HG02938 (cell line): ENCODE results near the gene PPP1R14C.

ENCODE experiments used
- ATAC-seq: cut with Tn5 transposase; IDR thresholded peaks from one replicate; pipeline ENCODE4 v1.9.1; 2021; ENCODE audit warnings: mild to moderate bottlenecking, moderate library complexity; ENCODE audit not compliant: unreplicated experiment

The PPP1R14C gene

GRCh38 chr6:150269130-150269856 is 126.4 kb downstream of the PPP1R14C start:
- no peak for ATAC-seq

- ATAC-seq, result no peak
Observed at GRCh38 chr6:150269857-150270223, 127.0 kb downstream of the PPP1R14C start.

- ATAC-seq, result no peak
Observed at GRCh38 chr6:150270330-150271052, 127.6 kb downstream of the PPP1R14C start.

- no peak for ATAC-seq
Observed at GRCh38 chr6:150271172-150271500, 128.3 kb downstream of the PPP1R14C start.

- ATAC-seq, result no peak
Observed at GRCh38 chr6:150271501-150272263, 128.8 kb downstream of the PPP1R14C start.

GRCh38 chr6:150272264-150272975 is 129.6 kb downstream of the PPP1R14C start:
- no peak for ATAC-seq

GRCh38 chr6:150272976-150273315 is 130.1 kb downstream of the PPP1R14C start:
- ATAC-seq, result no peak

GRCh38 chr6:150273457-150274309 is 130.8 kb downstream of the PPP1R14C start:
- no peak for ATAC-seq

- no peak for ATAC-seq
Observed at GRCh38 chr6:150275489-150275888, 132.6 kb downstream of the PPP1R14C start.

- ATAC-seq, result no peak
Observed at GRCh38 chr6:150276168-150276936, 133.5 kb downstream of the PPP1R14C start.

GRCh38 chr6:150276937-150277742 is 134.3 kb downstream of the PPP1R14C start:
- ATAC-seq, result no peak

- ATAC-seq, result no peak
Observed at GRCh38 chr6:150279533-150279932, 136.7 kb downstream of the PPP1R14C start.

- ATAC-seq, result no peak
Observed at GRCh38 chr6:150280703-150281102, 137.9 kb downstream of the PPP1R14C start.

- no peak for ATAC-seq
Observed at GRCh38 chr6:150281767-150282166, 138.9 kb downstream of the PPP1R14C start.

- no peak for ATAC-seq
Observed at GRCh38 chr6:150282806-150283205, 140.0 kb downstream of the PPP1R14C start.

- no peak for ATAC-seq
Observed at GRCh38 chr6:150286460-150286859, 143.6 kb downstream of the PPP1R14C start.

GRCh38 chr6:150286912-150287311 is 144.1 kb downstream of the PPP1R14C start:
- ATAC-seq, result no peak

- no peak for ATAC-seq
Observed at GRCh38 chr6:150288456-150288855, 145.6 kb downstream of the PPP1R14C start.
